Measurements from ENCODE around the gene PICK1.
"Not testable (repeated sequence)": the region's sequence is repeated elsewhere in the genome, so short reads cannot be mapped to it uniquely, and the experiment has no call there.

The PICK1 gene

DNA sequence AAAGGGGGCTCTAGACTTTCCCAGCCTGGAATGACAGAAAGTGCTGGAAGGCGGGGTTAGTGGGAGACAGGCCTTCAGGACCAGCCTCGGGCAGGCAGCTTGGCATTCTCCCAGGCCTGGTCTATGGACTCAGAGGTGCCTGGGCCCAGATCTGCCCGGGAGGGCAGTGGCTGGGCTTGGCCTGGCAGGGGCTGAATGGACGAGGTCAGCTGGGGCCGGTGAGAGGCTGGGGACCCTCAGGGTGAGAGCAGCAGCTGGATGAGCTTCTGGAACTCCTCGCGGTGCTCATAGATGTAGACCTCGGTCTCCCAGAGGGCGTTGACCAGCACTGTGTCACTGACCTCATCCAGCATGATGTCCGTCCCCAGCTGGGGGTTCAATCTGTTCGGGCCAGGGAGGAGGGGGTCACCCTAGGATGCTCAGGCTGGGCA lies 54.7 kb downstream of the PICK1 start:
- H3K27me3 Mint-ChIP-seq, result peaks cover 59% of the 10 kb centered on the region
- no peaks in the 10 kb centered on the region for H3K9me3 Mint-ChIP-seq
- H3K4me1 Mint-ChIP-seq (ENCODE audit: low read depth), result peaks cover 4% of the 10 kb centered on the region
- no peaks in the 10 kb centered on the region for H3K36me3 Mint-ChIP-seq (ENCODE audit: low read depth)
- H3K4me3 Mint-ChIP-seq, result no peak overlapping the region
- intact Hi-C loops (cut with micrococcal nuclease), result no loop called here
- no peak overlapping the region for H3K27ac Mint-ChIP-seq

DNA sequence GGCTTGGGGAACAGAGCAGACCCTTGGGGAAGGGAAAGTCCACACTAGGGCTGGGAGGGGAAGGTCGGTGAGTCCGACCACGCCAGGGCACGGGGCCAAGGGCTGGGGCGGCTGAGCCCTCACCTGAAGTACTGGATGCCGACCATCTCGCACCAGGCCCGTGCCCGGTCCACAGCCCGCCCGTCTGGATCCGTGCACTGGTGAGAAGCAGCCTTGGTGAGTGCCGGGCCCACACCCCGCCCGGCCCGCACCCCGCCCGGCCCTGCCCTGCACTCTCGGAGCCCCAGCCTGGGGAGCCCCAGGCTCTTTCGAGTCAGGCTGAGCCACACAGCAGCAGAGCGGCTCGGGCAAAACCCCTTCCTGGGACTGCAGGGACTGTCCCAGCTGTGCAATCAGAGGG lies 55.2 kb downstream of the PICK1 start:
- no peak overlapping the region for H3K4me3 Mint-ChIP-seq
- intact Hi-C loops (cut with micrococcal nuclease), result no loop called here
- H3K4me1 Mint-ChIP-seq (ENCODE audit: low read depth), result peaks cover 4% of the 10 kb centered on the region
- H3K36me3 Mint-ChIP-seq (ENCODE audit: low read depth), result no peaks in the 10 kb centered on the region
- H3K27me3 Mint-ChIP-seq, result peaks cover 55% of the 10 kb centered on the region
- no peaks in the 10 kb centered on the region for H3K9me3 Mint-ChIP-seq
- no peak overlapping the region for H3K27ac Mint-ChIP-seq

DNA sequence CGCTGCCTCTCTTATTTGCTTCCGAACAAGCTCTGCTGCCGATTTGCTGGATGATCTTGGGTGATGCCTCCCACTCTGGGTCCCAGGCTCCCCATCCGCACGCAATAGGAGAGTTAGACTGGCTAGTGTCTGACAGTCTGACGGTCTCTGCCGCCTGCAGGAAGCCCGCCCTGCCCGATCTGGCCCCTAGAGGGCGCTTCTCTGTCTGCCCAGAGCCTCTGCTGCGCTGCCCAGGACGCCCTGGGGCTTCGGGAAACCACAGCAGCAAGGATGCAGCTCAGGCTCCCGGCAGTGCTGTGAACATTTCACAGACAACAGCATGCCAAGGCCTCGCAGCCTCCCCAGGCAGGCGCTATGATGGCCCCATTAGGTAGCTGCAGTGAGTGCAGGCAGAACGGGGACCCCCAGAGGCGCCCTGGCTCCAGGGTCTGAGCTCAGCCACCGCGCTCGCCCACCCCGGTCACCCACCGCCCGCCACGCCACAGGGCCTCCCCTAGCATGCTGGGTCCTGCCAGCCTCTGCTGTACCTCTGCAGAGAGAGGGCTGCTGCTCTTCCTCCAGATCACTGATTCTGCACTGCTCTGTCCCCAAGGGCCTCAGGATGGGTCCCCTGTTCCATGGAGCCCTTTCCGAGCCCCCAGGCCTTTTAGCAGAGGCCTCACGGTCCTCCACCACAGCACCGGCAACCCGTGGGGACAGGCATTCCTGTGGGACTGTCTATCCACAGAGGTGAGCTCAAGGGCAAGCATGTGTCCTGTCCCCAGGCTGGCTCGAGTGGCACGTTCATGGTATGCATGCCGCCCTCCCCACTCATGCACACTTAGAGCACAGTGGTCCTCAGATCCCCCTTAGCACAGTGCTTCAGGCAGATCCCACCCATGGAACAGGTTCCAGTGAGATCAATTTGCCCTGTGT lies 57.5 kb downstream of the PICK1 start:
- intact Hi-C loops (cut with micrococcal nuclease), result no loop called here
- peaks cover 4% of the 10 kb centered on the region for H3K4me1 Mint-ChIP-seq (ENCODE audit: low read depth)
- H3K4me3 Mint-ChIP-seq, result no peak overlapping the region
- no peaks in the 10 kb centered on the region for H3K36me3 Mint-ChIP-seq (ENCODE audit: low read depth)
- H3K27ac Mint-ChIP-seq, result no peak overlapping the region
- peaks cover 54% of the 10 kb centered on the region for H3K27me3 Mint-ChIP-seq
- no peaks in the 10 kb centered on the region for H3K9me3 Mint-ChIP-seq

DNA sequence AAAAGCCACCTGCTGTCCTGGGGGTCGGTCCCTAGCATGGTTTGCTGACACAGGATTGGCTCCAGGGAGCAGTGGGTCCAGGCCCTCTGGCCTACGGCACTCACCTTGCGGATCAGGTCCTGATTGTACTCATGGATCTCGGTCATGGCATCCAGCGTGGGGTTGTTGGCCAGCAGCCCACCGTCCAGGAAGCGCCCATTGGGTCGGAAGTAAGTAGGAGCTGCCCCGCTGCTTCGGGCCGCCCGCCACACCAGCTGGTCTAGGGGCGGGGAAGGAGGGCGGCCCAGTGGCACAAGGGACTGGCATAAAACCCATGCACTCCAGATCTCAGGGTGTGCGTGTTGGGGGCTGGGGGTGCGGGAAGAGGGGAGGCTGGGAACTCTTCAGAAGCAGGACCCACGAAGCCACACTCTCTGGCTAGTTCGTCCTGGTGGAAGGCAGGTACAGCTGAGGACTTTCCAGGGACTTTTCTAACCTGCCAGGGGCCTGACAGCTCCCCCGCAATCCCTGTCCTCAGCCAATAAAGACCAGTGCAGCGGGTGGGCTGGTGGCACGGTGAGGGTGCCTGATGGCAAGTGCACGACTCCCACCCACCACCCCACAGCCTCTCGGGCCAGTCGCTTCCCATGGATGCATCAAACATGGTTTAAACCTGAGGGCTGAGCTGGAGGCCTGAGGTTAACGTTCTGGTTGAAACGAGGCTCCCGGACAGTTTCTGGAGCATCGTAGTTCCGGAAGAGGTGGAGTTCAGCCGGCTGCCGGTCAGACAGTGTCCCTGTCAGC lies 58.4 kb downstream of the PICK1 start:
- no peaks in the 10 kb centered on the region for H3K36me3 Mint-ChIP-seq (ENCODE audit: low read depth)
- H3K27me3 Mint-ChIP-seq, result peaks cover 51% of the 10 kb centered on the region
- H3K4me1 Mint-ChIP-seq (ENCODE audit: low read depth), result peaks cover 4% of the 10 kb centered on the region
- H3K9me3 Mint-ChIP-seq, result no peaks in the 10 kb centered on the region
- H3K4me3 Mint-ChIP-seq, result no peak overlapping the region
- intact Hi-C loops (cut with micrococcal nuclease), result no loop called here
- no peak overlapping the region for H3K27ac Mint-ChIP-seq

DNA sequence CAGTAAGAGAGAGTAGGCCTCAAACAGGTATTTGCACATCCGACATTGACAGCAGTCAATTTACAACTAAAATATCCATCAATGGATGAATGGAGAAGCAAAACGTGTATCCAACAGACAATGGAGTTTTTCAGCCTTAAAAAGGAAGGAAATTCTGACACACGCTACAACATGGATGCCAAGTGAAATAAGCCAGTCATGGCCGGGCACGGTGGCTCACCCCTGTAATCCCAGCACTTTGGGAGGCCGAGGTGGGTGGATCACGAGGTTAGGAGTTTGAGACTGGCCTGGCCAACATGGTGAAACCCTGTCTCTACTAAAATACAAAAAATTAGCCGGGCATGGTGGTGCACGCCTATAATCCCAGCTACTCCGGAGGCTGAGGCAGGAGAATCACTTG lies 60.4 kb downstream of the PICK1 start:
- H3K4me3 Mint-ChIP-seq; H3K9me3 Mint-ChIP-seq; H3K36me3 Mint-ChIP-seq (ENCODE audit: low read depth); intact Hi-C loops (cut with micrococcal nuclease); H3K27ac Mint-ChIP-seq; H3K4me1 Mint-ChIP-seq (ENCODE audit: low read depth): not testable (repeated sequence)
- peaks cover 57% of the 10 kb centered on the region for H3K27me3 Mint-ChIP-seq

DNA sequence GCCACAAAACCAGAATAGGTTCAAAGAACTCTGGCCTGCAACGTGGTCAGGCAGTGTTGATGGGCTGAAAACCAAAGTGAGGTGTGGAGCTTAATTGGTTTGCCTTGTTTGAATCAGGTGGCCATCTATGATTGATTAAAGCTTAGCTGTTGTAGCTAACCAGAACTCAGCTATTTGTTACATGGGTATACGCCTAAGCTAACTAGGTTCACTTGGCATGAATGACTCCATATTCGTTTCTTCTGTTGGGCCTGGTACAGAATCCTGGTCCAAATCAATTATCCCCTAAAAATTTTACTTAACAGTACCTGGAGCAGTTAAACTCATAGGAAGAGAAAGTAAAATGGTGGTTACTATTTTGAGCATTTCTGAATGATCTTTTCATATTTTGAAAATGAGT lies 61.0 kb downstream of the PICK1 start:
- intact Hi-C loops (cut with micrococcal nuclease), result no loop called here
- Mint-ChIP-seq H3K27me3 (peaks cover 57% of the 10 kb centered on the region), H3K4me3 (no peak overlapping the region)

DNA sequence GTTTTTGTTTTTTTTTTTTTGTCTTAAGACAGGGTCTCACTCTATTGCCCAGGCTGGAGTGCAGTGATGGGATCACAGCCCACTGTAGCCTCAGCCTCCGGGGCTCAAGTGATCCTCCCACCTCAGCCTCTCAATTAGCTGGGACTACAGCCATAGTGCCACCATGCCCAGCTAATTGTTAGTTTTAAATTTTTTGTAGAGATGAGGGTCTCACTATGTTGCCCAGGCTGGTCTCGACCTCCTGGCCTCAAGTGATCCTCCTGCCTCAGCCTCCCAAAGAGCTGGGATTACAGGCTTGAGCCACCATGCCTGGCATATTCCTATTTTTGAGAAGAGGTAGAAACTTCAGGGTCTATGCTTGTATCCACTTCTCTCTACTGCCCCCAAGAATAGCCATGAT lies 61.5 kb downstream of the PICK1 start:
- not testable (repeated sequence) for H3K4me3 Mint-ChIP-seq

More for the DNA sequence above, 61.0 kb downstream of the PICK1 start:
- Mint-ChIP-seq H3K9me3 (no peaks in the 10 kb centered on the region), H3K36me3 (ENCODE audit: low read depth) (no peaks in the 10 kb centered on the region), H3K27ac (no peak overlapping the region), H3K4me1 (ENCODE audit: low read depth) (peaks cover 4% of the 10 kb centered on the region)

DNA sequence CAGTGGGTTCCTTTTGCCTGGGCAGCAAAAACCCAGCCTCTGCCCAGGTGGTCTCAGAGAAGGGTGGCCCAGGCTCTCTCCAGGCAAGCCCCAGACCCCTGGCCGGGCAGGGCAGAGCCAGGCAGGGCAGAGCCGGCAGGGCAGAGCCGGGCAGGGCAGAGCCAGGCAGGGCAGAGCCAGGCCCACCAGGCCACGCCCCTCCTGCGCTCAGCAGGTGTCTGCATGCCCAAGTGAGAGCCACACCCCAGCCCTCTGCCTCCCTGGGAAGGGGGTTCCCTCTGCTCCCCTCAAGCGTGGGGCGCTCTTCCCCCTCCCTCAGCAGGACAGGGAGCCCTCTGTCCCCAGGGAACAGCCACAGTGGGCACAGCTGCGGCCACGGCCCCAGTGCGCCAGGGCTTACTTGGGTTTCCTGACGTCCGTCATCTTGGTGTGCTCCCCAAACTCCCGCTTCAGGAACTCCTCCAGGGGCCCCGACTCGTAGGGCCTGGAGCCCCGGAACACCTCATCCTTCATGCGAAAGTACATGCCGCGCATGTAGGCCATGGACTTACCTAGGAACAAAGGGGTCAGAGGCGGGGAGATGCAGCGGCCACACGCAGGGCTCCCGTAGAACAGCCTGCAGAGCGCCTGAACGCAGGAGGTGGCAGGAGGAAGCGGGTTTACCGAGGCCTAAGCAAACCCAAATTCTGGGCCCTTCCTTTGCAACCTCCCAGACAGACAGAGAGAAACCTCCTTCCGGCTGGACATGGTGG lies 63.3 kb downstream of the PICK1 start:
- no peak overlapping the region for H3K27ac Mint-ChIP-seq
- H3K4me3 Mint-ChIP-seq, result no peak overlapping the region
- intact Hi-C loops (cut with micrococcal nuclease), result no loop called here
- H3K36me3 Mint-ChIP-seq (ENCODE audit: low read depth), result no peaks in the 10 kb centered on the region
- no peaks in the 10 kb centered on the region for H3K9me3 Mint-ChIP-seq
- H3K27me3 Mint-ChIP-seq, result peaks cover 55% of the 10 kb centered on the region
- H3K4me1 Mint-ChIP-seq (ENCODE audit: low read depth), result no peaks in the 10 kb centered on the region

More for the DNA sequence above, 61.5 kb downstream of the PICK1 start:
- H3K27ac Mint-ChIP-seq; H3K4me1 Mint-ChIP-seq (ENCODE audit: low read depth); H3K9me3 Mint-ChIP-seq; H3K36me3 Mint-ChIP-seq (ENCODE audit: low read depth); intact Hi-C loops (cut with micrococcal nuclease): not testable (repeated sequence)
- H3K27me3 Mint-ChIP-seq, result peaks cover 56% of the 10 kb centered on the region

DNA sequence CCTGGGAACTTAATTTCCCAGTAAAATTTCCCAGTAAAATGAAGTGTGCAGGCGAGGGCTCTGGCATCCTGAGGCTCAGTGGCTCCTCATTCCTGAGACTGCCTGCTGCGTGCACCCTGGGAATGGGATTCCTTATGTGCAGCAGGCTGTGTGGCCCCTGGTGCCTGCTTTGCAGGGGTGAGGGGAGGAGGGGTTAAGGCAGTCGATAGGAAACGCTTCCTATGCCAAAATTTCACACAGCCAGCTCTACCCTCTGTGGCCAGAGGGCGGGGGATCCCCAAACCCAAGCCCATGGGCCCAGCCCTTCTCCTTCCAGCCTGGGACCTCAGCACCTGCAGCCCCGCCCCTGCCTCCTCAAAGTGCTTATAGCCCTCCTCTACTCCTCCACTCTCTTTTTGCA lies 65.4 kb downstream of the PICK1 start:
- no peaks in the 10 kb centered on the region for H3K36me3 Mint-ChIP-seq (ENCODE audit: low read depth)

DNA sequence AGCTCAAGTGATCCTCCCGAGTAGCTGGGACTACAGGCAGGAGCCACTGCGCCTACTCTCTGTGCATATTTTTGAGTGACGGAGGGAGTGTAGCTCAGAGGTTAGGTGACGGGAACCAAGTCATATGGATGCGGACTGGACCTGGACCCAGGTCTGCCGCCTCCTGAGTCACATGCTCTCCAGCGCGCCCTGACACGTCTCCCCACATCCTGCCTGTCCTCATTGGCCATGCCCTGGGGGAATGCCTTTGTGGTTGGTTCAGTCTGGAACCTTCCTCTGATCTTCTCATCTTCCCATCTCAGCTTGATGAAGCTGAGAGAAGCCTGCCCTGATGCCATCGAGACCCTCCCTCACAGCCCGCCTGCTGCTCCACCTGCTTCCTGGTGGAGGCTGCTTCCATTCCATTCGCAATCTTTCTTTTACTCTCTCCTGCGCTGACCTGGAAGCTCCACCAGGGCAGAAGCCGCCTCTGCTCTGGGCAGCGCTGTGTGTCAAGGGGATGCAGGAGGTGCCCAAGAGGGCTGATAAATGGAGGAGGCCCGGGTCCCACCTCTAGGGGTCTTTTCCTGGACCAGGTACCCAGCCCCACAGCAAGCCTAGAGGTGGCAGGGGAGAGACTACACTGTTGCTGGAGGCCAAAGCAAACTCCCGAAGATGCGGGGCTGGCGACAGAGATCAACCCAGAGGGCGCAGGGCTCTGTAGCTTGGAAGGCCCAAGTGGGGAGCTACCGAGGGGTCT lies 67.2 kb downstream of the PICK1 start:
- Mint-ChIP-seq H3K27me3 (peaks cover 61% of the 10 kb centered on the region), H3K4me3 (no peak overlapping the region), H3K9me3 (no peaks in the 10 kb centered on the region), H3K4me1 (ENCODE audit: low read depth) (no peaks in the 10 kb centered on the region), H3K27ac (no peak overlapping the region), H3K36me3 (ENCODE audit: low read depth) (no peaks in the 10 kb centered on the region)
- intact Hi-C loops (cut with micrococcal nuclease), result no loop called here

More for the DNA sequence above, 65.4 kb downstream of the PICK1 start:
- intact Hi-C loops (cut with micrococcal nuclease), result no loop called here
- Mint-ChIP-seq H3K9me3 (no peaks in the 10 kb centered on the region), H3K4me3 (no peak overlapping the region), H3K27me3 (peaks cover 63% of the 10 kb centered on the region), H3K4me1 (ENCODE audit: low read depth) (no peaks in the 10 kb centered on the region), H3K27ac (no peak overlapping the region)

DNA sequence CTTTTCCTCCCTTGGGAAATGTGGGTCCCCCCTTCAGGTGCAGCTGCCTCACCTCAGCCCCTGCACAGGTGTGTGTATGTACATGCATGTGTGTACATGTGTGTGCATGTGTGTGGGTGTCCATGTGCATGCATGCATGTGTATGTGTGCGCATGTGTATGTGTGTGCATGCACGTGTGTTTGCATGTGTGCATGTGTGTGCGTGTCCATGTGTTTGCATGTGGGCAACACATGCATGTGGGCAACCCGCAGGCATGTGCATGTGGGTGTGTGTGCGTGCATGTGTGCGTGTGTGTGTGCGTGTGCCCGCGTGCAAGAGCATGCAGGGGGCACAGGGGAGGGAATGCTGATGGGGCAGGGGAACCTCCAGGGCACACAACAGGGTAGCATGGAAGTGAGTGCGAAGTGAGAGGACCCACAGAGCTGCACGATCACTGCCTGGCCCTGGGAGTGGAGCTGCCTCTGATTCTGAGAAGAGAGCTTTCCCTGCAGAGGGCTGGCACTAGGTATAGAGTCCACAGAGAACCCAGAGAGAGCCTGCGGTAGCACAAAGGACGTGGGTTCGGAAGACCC lies 67.9 kb downstream of the PICK1 start:
- no peaks in the 10 kb centered on the region for H3K4me1 Mint-ChIP-seq (ENCODE audit: low read depth)
- H3K36me3 Mint-ChIP-seq (ENCODE audit: low read depth), result no peaks in the 10 kb centered on the region
- no peak overlapping the region for H3K4me3 Mint-ChIP-seq
- intact Hi-C loops (cut with micrococcal nuclease), result no loop called here
- H3K27me3 Mint-ChIP-seq, result peaks cover 62% of the 10 kb centered on the region
- H3K9me3 Mint-ChIP-seq, result no peaks in the 10 kb centered on the region
- no peak overlapping the region for H3K27ac Mint-ChIP-seq

Data from dendritic cell treated with granulocyte-macrophage colony-stimulating factor and Interleukin-4, amounts not matched to agents 40 ng/mL and 50 ng/mL, for 4 days (primary cell).